Measurements from ENCODE around the gene PCNX4. TPM values are rescaled to one million over a fixed set of nuclear protein-coding genes. Genes with fewer than 3 reads are reported as not detected.
A peak's percentile ranks its signal among the peaks of the same experiment; 100 is the strongest.

The PCNX4 gene
- total and polyA plus RNA-seq, 2 donors (not counting 1 experiment from before 2014, with no cell fraction given) = 57.8 to 95.0 TPM

- no peak for DNase-seq (ENCODE audit: low read depth in 2 of 2)
- Histone ChIP-seq H3K4me3 (replicated peaks in 1 of 4; ENCODE audit: control extremely low read depth in 1 of 4, insufficient read depth in 1 of 4, low read depth in 3 of 4, low read length in 4 of 4) (no peak overlapping the region), H4K20me1 (ENCODE audit: control insufficient read depth, extremely low read depth, insufficient read depth, low read length) (no peaks in the 10 kb centered on the region), H3K27me3 (ENCODE audit: control insufficient read depth, insufficient read depth, low read length) (no peaks in the 10 kb centered on the region), H3K27ac (ENCODE audit: insufficient read depth, low read length) (no peak overlapping the region), H3K79me2 (ENCODE audit: control insufficient read depth, insufficient read depth, low read length) (no peaks in the 10 kb centered on the region), H3K36me3 (ENCODE audit: control insufficient read depth, insufficient read depth, low read length) (peaks cover 3% of the 10 kb centered on the region), H2AFZ (ENCODE audit: low read length) (no peak overlapping the region), H3K4me1 (ENCODE audit: control insufficient read depth, extremely low read depth, insufficient read depth, low read length) (peaks cover 11% of the 10 kb centered on the region), H3K9ac (ENCODE audit: insufficient read depth, low read length) (no peak overlapping the region), H3K4me2 (ENCODE audit: extremely low read depth, insufficient read depth, low read length) (no peak overlapping the region), H3K9me3 (ENCODE audit: control insufficient read depth, insufficient read depth, low read depth, low read length) (no peaks in the 10 kb centered on the region)
- TF ChIP-seq CTCF (conservative IDR thresholded peaks at IDR 0.05 in 1 of 2, IDR thresholded peaks at IDR 0.05 in 1 of 2; ENCODE audit: low read depth in 1 of 2, low read length in 2 of 2) (no peak), EZH2 (IDR thresholded peaks at IDR 0.05; ENCODE audit: low read length, missing control alignments) (no peak)
Observed at GRCh38 chr14:60154671-60155070, 62.9 kb downstream of the PCNX4 start.

DNA sequence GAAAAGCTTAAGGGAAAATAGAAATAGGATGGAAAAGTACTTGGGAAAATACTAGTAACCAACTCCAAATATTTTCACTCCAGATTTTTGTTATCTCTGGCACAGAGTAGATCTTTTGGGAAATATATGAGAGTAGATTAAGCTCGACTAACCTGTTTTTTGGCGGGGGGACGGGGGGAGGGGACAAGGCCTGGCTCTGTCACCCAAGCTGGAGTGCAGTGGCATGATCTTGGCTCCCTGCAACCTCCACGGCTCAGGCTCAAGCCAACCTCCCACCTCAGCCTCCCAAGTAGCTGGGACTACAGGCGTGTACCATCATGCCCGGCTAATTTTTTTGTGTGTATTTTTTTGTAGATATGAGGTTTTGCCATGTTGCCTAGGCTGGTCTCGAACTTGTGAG, 68.7 kb downstream of the PCNX4 start:
- Histone ChIP-seq H3K27ac (ENCODE audit: insufficient read depth, low read length) (no peak overlapping the region), H3K9ac (ENCODE audit: insufficient read depth, low read length) (no peak overlapping the region), H3K4me1 (ENCODE audit: control insufficient read depth, extremely low read depth, insufficient read depth, low read length) (peaks cover 2% of the 10 kb centered on the region), H4K20me1 (ENCODE audit: control insufficient read depth, extremely low read depth, insufficient read depth, low read length) (no peaks in the 10 kb centered on the region), H3K36me3 (ENCODE audit: control insufficient read depth, insufficient read depth, low read length) (no peaks in the 10 kb centered on the region), H3K27me3 (ENCODE audit: control insufficient read depth, insufficient read depth, low read length) (no peaks in the 10 kb centered on the region), H3K4me3 (replicated peaks in 1 of 4; ENCODE audit: control extremely low read depth in 1 of 4, insufficient read depth in 1 of 4, low read depth in 3 of 4, low read length in 4 of 4) (no peak overlapping the region), H3K9me3 (ENCODE audit: control insufficient read depth, insufficient read depth, low read depth, low read length) (no peaks in the 10 kb centered on the region), H3K79me2 (ENCODE audit: control insufficient read depth, insufficient read depth, low read length) (peaks cover 19% of the 10 kb centered on the region), H3K4me2 (ENCODE audit: extremely low read depth, insufficient read depth, low read length) (no peak overlapping the region), H2AFZ (ENCODE audit: low read length) (no peak overlapping the region)
- TF ChIP-seq CTCF (conservative IDR thresholded peaks at IDR 0.05 in 1 of 2, IDR thresholded peaks at IDR 0.05 in 1 of 2; ENCODE audit: low read depth in 1 of 2, low read length in 2 of 2) = no peak
- no peak for TF ChIP-seq EZH2 (IDR thresholded peaks at IDR 0.05; ENCODE audit: low read length, missing control alignments)
- no peak for DNase-seq (ENCODE audit: low read depth in 2 of 2)

- Histone ChIP-seq H4K20me1 (ENCODE audit: control insufficient read depth, extremely low read depth, insufficient read depth, low read length) (no peaks in the 10 kb centered on the region), H3K9ac (ENCODE audit: insufficient read depth, low read length) (no peak overlapping the region), H3K4me3 (replicated peaks in 1 of 4; ENCODE audit: control extremely low read depth in 1 of 4, insufficient read depth in 1 of 4, low read depth in 3 of 4, low read length in 4 of 4) (no peak overlapping the region), H3K27ac (ENCODE audit: insufficient read depth, low read length) (no peak overlapping the region), H3K27me3 (ENCODE audit: control insufficient read depth, insufficient read depth, low read length) (no peaks in the 10 kb centered on the region), H3K9me3 (ENCODE audit: control insufficient read depth, insufficient read depth, low read depth, low read length) (no peaks in the 10 kb centered on the region), H3K4me1 (ENCODE audit: control insufficient read depth, extremely low read depth, insufficient read depth, low read length) (peaks cover 2% of the 10 kb centered on the region), H3K4me2 (ENCODE audit: extremely low read depth, insufficient read depth, low read length) (no peak overlapping the region), H3K79me2 (ENCODE audit: control insufficient read depth, insufficient read depth, low read length) (peaks cover 19% of the 10 kb centered on the region), H2AFZ (ENCODE audit: low read length) (no peak overlapping the region), H3K36me3 (ENCODE audit: control insufficient read depth, insufficient read depth, low read length) (no peaks in the 10 kb centered on the region)
- peak in 1 of 2 donors; percentile 36 for DNase-seq (ENCODE audit: low read depth in 2 of 2)
- TF ChIP-seq CTCF (conservative IDR thresholded peaks at IDR 0.05 in 1 of 2, IDR thresholded peaks at IDR 0.05 in 1 of 2; ENCODE audit: low read depth in 1 of 2, low read length in 2 of 2) (no peak), EZH2 (IDR thresholded peaks at IDR 0.05; ENCODE audit: low read length, missing control alignments) (no peak)
Observed at GRCh38 chr14:60161196-60162107, 69.7 kb downstream of the PCNX4 start.

All from fibroblast of lung (primary cell).